GM18870 (cell line): ENCODE data around the gene CFP.
"Not testable (repeated sequence)": the region's sequence is repeated elsewhere in the genome, so short reads cannot be mapped to it uniquely, and the experiment has no call there.

Experiments used
- ATAC-seq: cut with Tn5 transposase; IDR thresholded peaks from one replicate; pipeline ENCODE4 v1.9.1; 2021; ENCODE audit warnings: moderate library complexity; ENCODE audit not compliant: unreplicated experiment

Gene CFP

DNA sequence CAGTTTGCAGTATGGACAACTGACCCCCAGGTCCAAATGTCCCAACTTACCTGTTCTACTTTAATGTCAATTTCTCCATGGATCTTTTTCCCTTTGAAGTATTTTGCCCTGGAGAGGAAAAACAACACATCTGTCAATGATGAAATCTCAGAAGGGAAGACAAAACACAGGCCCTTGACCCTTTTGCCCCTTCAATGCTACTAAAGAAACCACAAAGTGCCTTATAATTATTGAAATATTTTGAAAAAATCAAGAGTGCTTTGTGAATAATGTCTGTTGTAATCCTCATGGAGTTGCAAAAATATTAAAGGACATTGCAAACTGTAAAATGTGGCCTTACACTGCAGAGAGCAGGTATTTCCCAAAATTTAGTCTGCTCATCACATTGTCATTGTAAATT, 22.6 kb downstream of the CFP start:
- ATAC-seq: no peak

DNA sequence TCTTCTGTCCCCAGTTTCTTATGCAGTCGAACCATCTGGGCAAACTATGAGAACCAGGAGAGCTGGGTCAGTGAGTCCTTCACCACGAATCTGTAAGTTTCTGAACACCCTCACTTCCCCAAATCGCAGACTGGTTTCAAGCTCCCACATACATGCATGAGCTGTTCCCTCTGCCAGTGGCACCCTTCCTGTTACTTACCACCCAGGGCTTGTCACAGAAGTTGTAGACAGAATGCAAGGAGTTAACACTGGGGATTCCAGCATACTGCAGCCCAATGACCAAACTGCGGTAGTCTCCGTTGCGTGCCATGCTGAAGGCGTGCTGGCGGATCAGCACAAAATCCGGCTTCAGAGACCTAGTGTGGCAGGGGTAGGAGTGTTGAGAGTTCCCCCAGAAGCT, 24.7 kb downstream of the CFP start:
- no peak for ATAC-seq

DNA sequence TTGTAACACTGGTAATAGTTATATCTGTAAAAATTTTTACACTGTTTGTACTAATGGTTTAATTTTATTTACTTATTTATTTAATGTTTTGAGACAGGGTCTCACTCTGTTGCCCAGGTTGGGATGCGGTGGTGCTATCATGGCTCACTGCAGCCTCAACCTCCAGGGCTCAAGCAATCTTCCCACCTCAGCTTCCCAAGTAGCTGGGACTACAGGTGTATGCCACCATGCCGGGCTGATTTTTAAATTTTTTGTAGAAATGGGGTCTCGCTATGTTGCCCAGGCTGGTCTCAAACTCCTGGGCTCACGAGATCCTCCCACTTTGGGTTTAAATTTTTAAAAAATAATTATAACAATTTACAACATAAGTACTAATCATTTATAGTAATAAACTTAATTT, 26.6 kb downstream of the CFP start:
- ATAC-seq: not testable (repeated sequence)

DNA sequence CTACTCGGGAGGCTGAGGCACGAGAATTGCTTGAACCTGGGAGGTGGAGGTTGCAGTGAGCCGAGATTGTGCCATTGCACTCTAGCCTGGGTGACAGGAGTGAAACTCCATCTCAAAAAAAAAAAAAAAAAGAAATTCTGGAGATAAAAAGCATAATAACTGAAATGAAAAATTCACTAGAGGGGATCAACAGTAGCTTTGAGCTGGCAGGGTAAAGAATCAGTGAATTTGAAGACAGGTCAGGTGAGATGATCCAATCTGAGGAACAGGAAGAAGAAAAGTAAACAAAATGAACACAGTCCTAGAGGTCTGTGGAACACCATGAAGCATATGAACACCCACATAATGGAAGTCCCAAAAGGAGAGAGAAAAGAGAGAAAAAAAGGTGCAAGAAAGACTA, 32.5 kb downstream of the CFP start:
- no peak for ATAC-seq

DNA sequence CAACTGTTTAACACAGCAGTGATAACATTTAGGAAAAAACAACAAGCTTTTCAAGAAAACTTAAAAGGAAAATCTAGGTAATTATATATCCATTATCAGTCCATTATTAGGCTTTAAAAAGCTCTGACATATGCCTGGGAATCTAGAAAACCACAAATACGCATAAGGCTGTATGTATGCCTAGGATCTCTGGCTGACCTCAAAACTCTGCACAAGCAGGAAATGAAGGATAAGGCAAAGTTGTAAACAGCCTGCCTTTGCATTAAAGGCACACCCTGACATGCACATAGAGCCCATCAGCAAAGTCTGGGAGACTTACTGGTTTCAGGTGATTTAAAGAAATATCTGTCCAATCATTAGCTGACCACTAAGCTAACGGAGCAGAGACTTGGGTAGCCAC, 33.5 kb downstream of the CFP start:
- ATAC-seq: no peak

DNA sequence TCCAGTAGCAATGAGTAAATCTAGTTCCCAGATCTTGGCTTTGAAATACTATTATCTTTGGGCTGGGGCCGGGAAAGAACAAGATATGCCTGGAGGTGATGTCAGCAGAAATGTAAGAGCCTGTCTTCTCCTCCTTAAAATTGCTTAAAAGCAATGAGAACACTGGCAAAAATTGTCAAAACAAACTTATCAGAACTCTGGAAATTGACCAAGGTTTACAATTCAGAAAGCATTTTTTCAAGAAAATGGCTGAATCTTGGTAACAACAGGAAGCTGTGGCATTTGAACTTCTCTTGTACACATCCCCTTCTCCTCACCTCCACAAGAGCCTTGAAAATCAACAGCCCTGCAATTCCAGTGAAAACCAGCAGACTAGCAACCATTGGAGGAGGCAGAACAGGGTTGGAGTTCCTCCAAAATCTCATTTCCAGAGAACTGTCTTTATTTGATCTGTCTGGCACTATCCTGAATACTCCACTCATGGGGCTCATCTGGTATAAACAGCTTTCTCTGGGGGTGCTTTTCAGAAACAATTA, 33.9 kb downstream of the CFP start:
- ATAC-seq: no peak

DNA sequence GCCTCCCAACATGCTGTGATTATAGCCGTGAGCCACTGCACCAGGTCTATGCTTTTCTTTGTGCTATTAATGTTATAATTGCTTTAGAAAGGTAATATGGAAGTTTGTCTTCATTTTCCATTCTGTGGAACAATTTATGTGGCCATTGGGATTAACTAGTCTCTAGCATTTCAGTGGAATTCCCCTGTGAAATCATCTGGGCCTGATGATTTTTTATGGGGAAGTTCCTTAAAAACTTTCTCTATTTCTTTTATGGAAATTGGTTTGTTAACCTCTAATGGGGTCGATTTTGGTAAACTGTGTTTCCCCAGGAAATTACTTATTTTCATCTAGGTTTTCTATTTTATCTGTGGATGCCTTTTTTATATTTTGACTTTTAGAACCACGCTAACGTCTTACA, 36.2 kb downstream of the CFP start:
- ATAC-seq: no peak

DNA sequence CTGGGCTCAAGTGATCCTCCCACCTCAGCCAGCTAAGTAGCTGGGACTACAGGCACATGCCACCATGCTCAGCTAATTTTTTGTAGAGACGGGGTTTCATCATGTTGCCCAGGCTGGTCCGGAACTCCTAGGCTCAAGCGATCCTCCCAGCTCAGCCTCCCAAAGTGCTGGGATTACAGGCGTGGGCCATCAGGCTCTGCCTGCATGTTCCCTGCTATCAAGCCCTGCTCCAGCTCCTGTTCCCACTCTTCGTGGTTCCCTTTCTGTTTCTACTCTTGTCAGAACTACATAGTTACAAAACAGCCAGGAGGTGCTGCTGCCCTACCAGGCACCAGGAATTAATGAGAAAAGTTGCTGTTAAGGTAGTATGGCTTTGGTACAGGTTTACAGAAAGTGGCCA, 38.7 kb downstream of the CFP start:
- ATAC-seq: no peak

DNA sequence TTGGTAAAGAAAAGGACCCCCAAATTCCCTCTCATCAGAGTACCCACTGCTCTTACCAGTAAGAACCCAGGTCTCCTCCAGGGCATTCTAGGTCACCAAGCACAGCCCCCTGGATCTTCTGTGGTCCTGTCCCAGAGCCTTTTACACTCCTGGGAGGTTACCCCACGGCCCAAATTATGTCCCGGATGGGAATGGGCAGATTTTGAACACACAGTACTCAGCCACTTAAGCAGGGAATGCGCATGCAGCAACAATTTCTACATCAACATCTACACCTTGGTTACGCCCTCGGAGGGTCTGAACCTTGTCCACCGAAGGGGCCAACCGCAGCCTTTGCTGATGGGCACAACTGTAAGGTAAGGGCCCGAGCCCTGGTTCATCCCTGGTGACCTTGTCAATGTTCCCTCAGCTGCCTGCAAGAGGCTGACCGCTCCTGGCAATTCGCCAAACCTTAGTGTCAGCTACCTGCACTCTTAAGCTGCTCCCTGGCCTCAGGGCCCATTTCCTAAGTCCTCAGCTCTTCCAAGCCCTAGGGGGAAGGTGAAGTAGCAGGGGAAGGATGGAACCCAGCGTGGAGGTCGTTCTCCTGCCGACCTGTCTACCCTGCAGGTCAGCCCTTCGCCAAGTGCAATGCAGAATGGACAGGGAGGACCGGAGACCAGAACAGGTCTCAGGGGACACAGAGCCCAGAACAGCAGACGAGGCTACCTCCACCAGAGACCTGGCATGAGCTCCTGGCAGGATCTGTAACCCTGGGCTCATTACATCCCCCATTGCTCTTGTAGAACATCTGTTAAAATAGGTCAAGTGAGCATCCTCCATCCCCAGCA, 41.6 kb downstream of the CFP start:
- ATAC-seq: no peak

DNA sequence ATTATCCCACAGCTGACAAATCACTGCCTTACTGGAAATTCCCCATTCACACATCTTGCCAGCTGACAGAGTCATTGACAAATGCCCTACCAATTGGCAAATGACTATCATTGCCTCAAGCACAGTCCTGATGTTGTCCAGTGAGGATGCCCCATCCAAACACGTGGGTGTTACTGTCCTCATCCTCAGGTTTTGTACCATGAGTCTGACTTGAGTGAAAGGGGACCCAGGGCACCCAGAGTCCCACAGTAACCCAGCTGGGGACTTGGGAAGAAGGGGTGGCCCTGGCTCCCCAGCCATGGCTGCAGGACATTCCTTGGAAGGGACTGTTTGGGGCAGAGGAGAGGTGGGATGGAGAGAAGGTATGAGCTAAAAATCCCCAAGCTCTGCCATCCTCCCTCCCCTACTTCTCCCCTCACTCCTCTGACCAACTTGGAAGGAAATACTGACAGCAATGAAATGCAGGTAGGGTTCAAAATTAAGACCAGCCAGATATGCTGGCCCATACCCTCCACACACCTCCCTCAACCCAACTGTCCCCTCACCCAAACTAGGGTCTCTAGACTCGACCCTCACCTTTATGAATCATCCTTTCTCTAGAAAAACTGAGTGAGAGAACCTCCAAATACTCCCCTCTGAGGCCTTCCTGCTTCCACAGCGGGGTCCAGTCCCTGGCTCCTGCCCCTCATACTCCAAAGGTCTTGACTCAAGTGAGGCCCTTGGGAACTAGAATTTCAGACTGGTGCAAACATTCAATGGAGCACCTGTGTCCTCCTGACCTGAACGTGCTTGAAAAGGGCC, 42.4 kb downstream of the CFP start:
- no peak for ATAC-seq

DNA sequence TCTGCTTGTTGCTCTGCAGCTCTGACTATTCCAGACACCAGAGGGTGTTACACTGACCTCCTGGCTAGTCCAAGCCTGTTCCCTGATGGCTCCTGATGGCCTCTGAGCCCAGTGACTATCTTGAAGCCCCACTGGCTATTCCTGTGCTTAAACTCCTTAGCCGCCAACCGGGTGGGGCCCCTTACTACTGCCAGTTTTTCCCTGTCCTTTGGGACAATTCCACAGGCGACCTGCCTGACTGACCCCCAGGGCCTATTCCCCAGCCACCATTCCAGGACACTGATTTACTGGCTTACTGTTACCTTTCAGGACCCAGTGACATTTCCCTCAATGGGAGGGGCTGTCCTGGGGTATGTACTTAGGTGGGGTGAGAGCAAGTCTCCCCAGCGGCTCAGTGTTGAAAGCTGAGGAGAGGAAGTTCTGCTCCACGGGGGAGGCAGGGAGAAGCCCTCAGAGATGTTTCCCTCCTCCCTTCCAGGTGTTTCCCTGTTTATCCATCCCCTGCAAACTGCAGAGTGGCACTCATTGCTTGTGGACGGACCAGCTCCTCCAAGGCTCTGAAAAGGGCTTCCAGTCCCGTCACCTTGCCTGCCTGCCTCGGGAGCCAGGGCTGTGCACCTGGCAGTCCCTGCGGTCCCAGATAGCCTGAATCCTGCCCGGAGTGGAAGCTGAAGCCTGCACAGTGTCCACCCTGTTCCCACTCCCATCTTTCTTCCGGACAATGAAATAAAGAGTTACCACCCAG, 43.5 kb downstream of the CFP start:
- no peak for ATAC-seq

DNA sequence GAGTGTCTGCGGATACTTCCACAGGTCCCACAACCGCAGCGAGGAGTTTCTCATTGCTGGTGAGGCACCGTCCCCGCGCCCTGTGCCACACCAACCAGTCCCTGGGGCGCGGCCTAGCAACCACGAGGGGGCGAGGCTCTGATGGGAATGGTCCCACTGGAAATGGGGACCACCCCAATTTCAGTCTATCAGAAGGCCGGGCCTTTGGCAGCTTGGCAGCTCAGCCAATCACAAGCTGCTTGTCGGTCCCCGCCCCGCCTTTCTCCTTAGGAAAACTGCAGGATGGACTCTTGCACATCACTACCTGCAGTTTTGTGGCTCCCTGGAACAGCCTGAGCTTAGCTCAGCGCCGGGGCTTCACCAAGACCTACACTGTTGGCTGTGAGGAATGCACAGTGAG, 44.5 kb downstream of the CFP start:
- no peak for ATAC-seq

DNA sequence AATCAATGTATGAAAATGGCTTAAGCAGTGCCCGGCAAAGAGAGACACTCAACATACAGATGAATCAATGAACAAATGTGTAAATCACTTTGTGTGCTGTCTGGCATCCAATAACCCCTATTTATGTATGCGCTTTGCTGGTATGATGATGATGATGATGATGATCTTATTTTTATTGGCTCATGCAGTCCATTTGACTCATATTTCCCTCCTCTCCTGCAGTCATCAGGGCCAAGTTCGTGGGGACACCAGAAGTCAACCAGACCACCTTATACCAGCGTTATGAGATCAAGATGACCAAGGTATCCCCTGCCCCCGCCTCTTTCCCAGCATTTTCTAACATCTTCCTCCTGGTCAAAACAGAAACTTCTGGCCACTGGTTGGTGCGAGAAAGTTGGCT, 45.0 kb downstream of the CFP start:
- no peak for ATAC-seq

DNA sequence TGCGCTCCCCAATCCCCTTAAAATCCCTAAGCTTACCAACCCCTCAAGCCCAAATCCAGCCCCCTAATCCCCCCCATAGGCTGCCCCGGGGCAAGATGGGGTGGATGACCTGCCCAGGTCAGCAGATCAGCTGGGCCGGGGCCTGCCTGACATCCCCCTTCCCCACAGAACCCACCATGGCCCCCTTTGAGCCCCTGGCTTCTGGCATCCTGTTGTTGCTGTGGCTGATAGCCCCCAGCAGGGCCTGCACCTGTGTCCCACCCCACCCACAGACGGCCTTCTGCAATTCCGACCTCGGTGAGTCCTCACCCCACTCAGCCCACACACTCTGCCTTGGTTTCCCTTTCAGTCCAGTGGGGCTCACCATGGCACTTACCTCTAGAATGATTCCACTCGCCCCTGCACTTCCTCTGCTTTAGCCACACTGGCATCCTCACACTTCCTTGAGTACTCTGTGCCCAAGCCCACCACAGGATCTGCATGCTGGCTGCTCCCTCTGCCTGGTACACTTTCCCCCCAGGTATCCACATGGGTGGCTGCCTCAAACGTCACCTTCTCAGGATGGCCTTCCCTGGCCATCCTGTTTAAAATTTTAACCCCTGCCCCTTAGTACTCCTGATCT, 46.4 kb downstream of the CFP start:
- no peak for ATAC-seq

DNA sequence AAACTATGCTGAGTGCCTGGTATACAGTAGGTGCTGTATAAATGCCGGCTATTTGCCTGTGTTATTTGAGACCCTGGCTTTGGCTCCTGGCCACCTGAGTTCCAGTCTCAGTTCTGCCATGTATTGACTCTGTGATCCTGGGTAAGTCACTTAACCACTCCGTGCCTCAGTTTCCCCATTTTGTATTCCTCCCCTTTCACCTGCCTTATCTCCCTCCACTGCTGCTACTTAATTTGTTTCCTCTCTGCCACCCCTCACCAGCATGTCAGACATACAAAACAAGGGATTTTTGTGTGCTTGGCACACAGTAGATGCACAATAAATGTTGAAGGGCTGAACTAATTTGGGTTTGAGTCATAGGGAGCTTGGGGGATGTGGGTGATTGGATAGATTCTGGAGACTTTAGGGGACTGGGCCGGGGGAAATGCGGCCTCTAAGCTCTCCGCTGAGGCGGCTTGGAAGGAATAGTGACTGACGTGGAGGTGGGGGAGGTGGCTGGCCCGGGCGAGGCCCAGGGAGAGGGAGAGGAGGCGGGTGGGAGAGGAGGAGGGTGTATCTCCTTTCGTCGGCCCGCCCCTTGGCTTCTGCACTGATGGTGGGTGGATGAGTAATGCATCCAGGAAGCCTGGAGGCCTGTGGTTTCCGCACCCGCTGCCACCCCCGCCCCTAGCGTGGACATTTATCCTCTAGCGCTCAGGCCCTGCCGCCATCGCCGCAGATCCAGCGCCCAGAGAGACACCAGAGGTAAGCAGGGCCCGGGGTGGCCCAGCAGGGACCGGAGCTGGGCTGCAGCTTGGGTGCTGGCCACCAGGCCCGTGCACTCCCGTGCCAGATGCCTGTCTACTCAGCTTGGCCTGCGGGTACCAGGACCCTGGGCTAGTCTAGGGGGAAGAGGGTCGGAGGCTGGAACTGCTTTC, 47.7 kb downstream of the CFP start, which contains the start of gene TIMP1:
Gene TIMP1, plus strand, starts transcription at position 706 of the 917 bp plus-strand sequence. CDS start 980 bp downstream, outside the sequence.
- peak; percentile 77 for ATAC-seq

DNA sequence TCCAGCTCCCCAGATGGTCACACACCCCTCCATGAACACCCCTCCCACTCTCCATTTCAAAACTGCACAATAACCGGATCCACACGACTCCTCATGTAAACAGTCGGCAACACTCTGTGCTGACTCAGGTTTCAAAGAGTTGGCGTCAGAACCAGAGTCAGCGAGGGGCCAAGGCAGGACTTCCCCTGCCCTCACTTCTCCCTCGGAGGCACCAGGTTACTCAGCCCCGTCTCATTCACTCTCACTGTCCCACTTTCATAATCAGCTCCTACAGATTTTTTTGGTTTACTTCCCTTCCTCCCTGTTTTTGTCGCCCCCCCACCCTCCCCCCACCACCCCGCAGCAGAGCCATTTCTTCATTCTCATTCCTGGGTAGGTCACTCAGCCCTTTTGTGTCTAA, 50.2 kb downstream of the CFP start:
- ATAC-seq: no peak

DNA sequence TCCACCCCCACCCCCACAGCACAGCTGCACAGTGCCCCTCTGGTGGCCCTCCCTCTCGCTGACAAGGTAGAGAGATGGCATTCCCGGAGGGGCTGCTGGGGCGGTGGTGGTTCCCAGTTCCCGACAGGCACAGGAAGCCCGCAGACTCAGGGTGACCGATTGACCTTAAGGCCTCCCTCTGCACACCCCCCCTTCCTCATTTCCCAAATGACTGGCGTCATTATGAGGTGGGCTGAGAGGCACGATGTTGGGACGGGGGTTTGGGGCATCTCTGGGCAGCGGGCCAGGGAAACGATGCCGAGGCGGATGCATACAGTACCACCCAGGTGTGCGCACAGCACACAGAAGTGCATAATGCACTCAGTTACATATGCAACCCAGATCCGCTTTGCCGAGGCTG, 51.0 kb downstream of the CFP start:
- no peak for ATAC-seq

DNA sequence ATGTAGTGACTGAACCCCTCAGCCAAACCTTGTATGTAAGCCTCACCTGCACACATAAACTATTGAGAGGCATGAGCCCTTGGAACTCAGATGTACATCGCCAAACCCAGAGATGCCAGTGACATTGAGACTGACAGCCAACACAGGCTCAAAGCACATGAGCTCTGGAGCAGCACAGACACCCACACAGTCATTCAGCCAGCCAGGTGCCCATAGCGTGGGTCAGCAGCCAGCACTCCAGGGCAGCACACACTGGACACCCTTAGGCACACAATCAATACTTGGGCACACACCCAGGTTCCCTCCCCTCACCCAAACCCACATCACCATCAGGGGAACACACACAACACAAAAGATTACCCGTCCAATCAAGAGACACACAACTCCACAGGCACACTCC, 51.8 kb downstream of the CFP start:
- ATAC-seq: no peak

DNA sequence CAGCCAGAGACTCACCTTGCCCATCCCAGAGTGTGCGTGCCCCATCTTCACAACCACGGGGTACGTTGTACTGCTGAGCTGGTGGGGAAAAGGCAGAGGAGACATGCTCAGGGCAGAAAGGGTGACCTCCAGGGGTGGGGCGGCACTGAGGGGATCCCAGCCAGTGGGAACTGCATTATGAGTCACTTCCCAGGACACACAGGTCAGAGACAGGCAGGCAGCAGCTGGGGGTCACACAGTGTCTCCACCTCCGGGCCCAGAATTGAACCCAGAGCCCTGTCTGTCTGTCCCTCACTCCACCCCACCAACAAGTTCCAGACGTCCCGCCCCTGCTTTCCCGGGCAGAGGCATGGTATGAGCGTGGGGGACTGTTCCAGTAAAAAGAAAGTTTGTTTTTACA, 52.3 kb downstream of the CFP start:
- ATAC-seq: no peak
